ENCODE measurements around the gene PYURF. TPM values are rescaled to one million over a fixed set of nuclear protein-coding genes. Genes with fewer than 3 reads are reported as not detected.

PYURF gene
- polyA plus RNA-seq, 1 donor from 2014 or later, result 287 TPM

DNA sequence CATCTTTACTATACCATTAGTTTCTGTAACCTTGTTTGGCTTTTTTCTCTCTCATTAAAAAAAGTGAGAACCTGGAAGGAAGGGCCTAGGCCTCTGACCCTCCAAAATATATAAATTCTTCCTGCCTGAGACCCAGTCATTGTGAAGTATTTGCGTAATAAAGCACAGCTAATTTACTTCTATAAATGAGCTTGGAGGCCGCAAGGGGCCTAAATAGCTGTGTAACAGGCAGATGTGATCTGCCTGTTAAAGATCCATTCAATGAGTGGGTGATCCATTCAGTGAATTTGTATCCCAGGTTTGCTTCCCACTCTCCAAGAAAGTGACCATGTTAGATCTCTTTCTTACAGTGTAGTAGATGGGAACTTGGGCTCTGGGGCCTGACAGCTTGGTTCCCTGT, 595 bp upstream of the PYURF start:
- Histone ChIP-seq H3K4me3 (ENCODE audit: low read length) (peak overlapping the region; percentile 84), H3F3A (ENCODE audit: insufficient read depth, low read length, poor library complexity, severe bottlenecking) (no peaks in the 10 kb centered on the region), H3K9ac (ENCODE audit: low read length) (peak overlapping the region; percentile 88), H3K79me2 (replicated peaks; ENCODE audit: insufficient read depth, low read length) (peaks cover 23% of the 10 kb centered on the region), H4K20me1 (ENCODE audit: insufficient read depth) (no peaks in the 10 kb centered on the region), H3K27me3 (ENCODE audit: insufficient read depth, low read depth, low read length) (no peaks in the 10 kb centered on the region), H3K9me3 (ENCODE audit: low read length) (no peaks in the 10 kb centered on the region), H3K36me3 (ENCODE audit: insufficient read depth, low read length) (no peaks in the 10 kb centered on the region), H3K4me2 (ENCODE audit: low read length) (peak overlapping the region; percentile 59), H3K27ac (ENCODE audit: low read length) (peak overlapping the region; percentile 76), H2AFZ (ENCODE audit: low read depth, low read length) (peak overlapping the region; percentile 70), H3K9me2 (ENCODE audit: insufficient read depth, low read length) (no peaks in the 10 kb centered on the region)
- TF ChIP-seq TAF1 (IDR thresholded peaks at IDR 0.05; ENCODE audit: low read depth) (no peak), SMC3 (conservative IDR thresholded peaks at IDR 0.05; ENCODE audit: poor library complexity) (no peak), POLR2AphosphoS5 (IDR thresholded peaks at IDR 0.05) (no peak), EZH2 (IDR thresholded peaks at IDR 0.05; ENCODE audit: borderline replicate concordance, insufficient read depth, low read length, poor library complexity, severe bottlenecking) (no peak), REST (IDR thresholded peaks at IDR 0.05; ENCODE audit: borderline replicate concordance) (no peak), CTCF (IDR thresholded peaks at IDR 0.05; ENCODE audit: poor library complexity, severe bottlenecking) (no peak), EP300 (conservative IDR thresholded peaks at IDR 0.05; ENCODE audit: poor library complexity, severe bottlenecking) (no peak), MXI1 (conservative IDR thresholded peaks at IDR 0.05; ENCODE audit: poor library complexity, severe bottlenecking) (no peak), RAD21 (conservative IDR thresholded peaks at IDR 0.05) (no peak)

DNA sequence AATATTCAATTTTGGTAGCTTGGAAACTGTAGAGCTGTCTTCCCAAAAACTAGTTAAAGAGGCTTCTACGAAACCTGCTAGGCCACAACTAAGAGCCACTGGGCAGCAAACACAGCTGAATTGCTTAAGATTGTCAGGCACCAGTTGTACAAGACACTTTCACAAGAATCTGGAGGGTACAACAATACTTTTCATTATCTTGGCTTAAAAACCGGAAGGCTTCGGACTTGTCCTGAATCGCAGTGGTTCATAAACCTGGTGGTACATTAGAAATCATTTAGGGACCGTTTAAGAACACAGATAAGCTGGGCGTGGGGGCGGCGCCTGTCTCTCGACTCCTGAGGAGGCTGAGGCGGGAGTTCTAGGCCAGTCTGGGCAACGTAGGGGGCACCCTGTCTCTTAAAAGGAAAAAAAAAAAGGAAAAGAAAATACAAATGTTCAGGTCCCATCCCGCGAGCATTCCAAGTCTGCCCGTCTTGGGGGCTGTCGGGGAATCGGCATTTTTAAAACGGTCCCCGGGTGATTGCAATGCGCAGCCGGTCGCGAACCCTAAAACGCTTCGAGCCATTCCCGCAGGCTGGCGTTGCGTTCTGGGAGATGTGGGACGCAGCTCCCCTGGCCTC, 763 bp downstream of the PYURF start:
- Histone ChIP-seq H3K9ac (ENCODE audit: low read length) (peak overlapping the region; percentile 88), H3K79me2 (replicated peaks; ENCODE audit: insufficient read depth, low read length) (peaks cover 23% of the 10 kb centered on the region), H3K27me3 (ENCODE audit: insufficient read depth, low read depth, low read length) (no peaks in the 10 kb centered on the region), H3K9me2 (ENCODE audit: insufficient read depth, low read length) (no peaks in the 10 kb centered on the region), H3K36me3 (ENCODE audit: insufficient read depth, low read length) (no peaks in the 10 kb centered on the region), H2AFZ (ENCODE audit: low read depth, low read length) (peak overlapping the region; percentile 70), H3K4me2 (ENCODE audit: low read length) (peak overlapping the region; percentile 87), H3F3A (ENCODE audit: insufficient read depth, low read length, poor library complexity, severe bottlenecking) (no peaks in the 10 kb centered on the region), H3K27ac (ENCODE audit: low read length) (peak overlapping the region; percentile 76), H3K4me3 (ENCODE audit: low read length) (peak overlapping the region; percentile 84), H3K9me3 (ENCODE audit: low read length) (no peaks in the 10 kb centered on the region), H4K20me1 (ENCODE audit: insufficient read depth) (no peaks in the 10 kb centered on the region)
- TF ChIP-seq POLR2AphosphoS5 (IDR thresholded peaks at IDR 0.05), result peak; percentile 5
- no peak for TF ChIP-seq CTCF (IDR thresholded peaks at IDR 0.05; ENCODE audit: poor library complexity, severe bottlenecking)
